GM13976 (cell line): Measurements from ENCODE around the gene THSD4.

ENCODE experiments used
- DNase-seq: peaks from one replicate; pipeline ENCODE4 v3.0.0; 2012; ENCODE audit warnings: low spot score
- in situ Hi-C: fragments of 300-500 bp; cut with MboI; formaldehyde crosslinking; loops from one replicate; pipeline ENCODE4 v1.12.0; 2022; ENCODE audit warnings: low sequenced_read_pairs, mixed read lengths, inconsistent platforms; ENCODE audit not compliant: unreplicated experiment
- TF ChIP-seq, protein P1 (sequence below): IDR thresholded peaks from 2 replicates; pipeline ENCODE4 v1.5.1; 2012; ENCODE audit warnings: borderline replicate concordance, mild to moderate bottlenecking; ENCODE audit not compliant: insufficient read depth; ENCODE audit errors: extremely low read depth, missing control alignments, control extremely low read depth

Gene THSD4

DNA sequence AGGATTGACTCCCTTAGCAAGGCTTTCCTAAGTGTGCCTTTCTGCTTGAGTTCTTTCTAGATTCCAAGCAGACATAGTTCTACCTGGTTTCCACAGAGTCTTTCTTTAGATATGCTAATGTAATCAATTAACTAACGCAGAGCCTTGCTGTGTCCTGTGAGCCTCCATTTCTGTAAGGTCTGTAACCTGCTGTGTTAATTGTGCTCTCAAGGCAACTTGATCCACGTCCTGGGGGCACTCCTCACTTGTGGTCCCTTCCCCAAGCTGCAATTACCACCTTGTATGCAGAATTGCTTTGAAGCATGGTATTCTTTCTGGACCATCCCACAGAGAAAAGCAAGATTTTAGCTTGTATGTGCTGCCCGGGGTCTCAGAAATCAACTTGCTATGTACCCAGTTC, 29.5 kb upstream of the THSD4 start:
- no peak for DNase-seq
- TF ChIP-seq, protein P1, sequence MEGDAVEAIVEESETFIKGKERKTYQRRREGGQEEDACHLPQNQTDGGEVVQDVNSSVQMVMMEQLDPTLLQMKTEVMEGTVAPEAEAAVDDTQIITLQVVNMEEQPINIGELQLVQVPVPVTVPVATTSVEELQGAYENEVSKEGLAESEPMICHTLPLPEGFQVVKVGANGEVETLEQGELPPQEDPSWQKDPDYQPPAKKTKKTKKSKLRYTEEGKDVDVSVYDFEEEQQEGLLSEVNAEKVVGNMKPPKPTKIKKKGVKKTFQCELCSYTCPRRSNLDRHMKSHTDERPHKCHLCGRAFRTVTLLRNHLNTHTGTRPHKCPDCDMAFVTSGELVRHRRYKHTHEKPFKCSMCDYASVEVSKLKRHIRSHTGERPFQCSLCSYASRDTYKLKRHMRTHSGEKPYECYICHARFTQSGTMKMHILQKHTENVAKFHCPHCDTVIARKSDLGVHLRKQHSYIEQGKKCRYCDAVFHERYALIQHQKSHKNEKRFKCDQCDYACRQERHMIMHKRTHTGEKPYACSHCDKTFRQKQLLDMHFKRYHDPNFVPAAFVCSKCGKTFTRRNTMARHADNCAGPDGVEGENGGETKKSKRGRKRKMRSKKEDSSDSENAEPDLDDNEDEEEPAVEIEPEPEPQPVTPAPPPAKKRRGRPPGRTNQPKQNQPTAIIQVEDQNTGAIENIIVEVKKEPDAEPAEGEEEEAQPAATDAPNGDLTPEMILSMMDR, result no peak
- in situ Hi-C loops, result no loop called here

GRCh38 chr15:71088155-71088554, 27.1 kb upstream of the THSD4 start:
- in situ Hi-C loops, result no loop called here
- DNase-seq, result no peak
- TF ChIP-seq, protein P1, result no peak

DNA sequence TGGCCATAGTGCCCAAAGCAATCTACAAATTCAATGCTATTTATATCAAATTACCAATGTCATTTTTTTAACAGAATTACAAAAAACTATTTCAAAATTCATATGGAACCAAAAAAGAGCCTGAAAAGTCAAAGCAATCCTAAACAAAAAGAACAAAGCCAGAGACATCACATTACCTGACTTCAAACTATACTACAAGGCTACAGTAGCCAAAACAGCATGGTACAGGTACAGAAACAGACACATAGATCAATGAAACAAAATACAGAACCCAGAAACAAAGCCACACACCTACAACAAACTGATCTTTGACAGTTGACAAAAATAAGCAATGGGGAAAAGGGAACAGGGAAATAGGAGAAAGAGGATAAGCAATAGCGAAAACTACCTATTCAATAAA, 26.6 kb upstream of the THSD4 start:
- in situ Hi-C loops, result no loop called here
- TF ChIP-seq, protein P1, result no peak
- no peak for DNase-seq

GRCh38 chr15:71089801-71090200, 25.5 kb upstream of the THSD4 start:
- DNase-seq, result no peak
- TF ChIP-seq, protein P1, result no peak
- in situ Hi-C loops, result no loop called here

DNA sequence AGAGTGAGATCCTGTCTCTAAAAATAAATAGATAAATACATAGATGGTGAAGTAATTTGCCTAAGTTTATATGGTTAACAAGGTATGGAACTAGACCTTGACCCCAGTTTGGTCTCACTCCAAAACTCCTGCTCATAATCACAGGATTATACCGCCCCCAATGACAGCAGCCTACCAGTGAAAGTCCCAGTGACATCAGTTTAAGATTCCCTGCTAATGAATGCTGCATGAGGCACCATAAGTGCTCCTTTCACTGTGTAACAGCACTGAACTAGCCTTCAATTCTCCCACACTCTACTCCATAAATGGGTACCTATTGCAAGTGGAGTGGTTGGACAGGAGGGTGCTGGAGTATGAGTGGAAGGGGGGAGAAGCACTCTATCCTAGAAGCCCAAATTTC, 23.7 kb upstream of the THSD4 start:
- TF ChIP-seq, protein P1, result no peak

DNA sequence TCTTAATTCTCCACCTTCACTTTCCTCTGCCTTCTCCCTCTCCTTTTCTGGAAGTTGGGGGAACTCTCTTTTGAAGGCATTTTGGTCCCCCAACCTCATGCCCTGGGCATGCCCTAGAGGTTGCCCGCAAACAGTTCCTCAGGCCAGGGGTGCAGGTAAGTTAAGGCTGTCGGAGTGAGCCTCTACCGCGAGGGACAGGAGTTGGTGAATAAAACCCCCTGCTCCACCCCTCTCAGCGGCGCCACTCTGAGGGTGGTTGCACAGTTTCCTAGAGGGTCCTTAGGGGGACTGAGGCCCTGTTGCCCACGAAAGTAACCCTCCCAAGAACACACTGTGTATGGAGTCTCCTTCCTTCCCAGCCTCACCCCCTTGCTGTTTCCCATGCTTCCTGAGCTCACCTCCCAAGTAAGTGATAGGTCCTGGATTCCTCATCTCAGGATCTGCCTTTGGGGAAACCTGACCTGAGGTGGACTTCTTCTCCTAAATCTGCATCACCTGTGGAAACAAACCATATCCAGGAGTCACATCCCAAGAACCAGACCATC, 23.1 kb upstream of the THSD4 start:
- no peak for DNase-seq
- TF ChIP-seq, protein P1, result no peak
- in situ Hi-C loops, result no loop called here

More for the DNA sequence above, 23.7 kb upstream of the THSD4 start:
- in situ Hi-C loops, result no loop called here
- DNase-seq, result no peak
